Stimulated activated CD8-positive, alpha-beta memory T cell treated with anti-CD3 and anti-CD28 coated beads, Interleukin-12 subunit alpha, Interleukin-12 subunit beta, amount 100 ng/mL, for 1 hour (primary cell): ENCODE results near the gene MTCH1.

Experiments used
- DNase-seq: peaks from one replicate; pipeline ENCODE4 v3.0.0-alpha.2; 2020; ENCODE audit warnings: low read depth

Gene MTCH1

DNA sequence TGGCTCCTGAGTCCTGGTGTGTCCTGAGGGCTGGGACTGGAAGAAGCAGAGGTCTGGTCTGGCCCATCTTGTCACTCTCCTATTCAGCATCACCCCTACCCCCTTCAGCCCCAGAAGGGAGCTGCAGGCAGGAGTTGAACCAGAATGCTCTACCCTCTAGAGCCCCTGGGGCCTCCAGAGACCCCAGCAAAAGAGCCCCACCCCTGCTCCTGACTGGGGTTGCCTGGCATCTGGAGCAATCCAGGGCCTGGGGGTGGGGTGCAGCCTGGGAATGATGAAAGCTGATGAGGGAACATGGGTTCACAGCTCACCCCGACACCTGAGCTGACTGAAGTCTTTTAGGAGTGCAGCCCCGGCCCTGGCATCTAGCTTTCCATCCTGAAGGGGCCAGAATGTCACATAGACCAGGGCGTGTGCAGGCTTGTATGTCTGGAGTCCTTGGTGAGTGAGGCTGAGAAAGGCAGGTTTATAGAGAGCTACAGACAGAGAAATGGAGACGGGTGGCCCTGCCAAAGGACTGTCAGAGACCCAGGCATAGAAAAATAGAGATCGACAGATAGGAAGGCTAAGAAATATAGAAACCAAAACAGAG is 31.7 kb upstream of the MTCH1 start:
- no peak for DNase-seq

GRCh38 chr6:37016995-37017394 is 31.0 kb upstream of the MTCH1 start:
- no peak for DNase-seq

- DNase-seq = no peak
These were observed 29.5 kb upstream of the MTCH1 start for GRCh38 chr6:37015532-37015931.

- no peak for DNase-seq
These were observed 28.7 kb upstream of the MTCH1 start for GRCh38 chr6:37014667-37015066.

GRCh38 chr6:37013516-37014491 is 27.8 kb upstream of the MTCH1 start:
- no peak for DNase-seq

- DNase-seq = no peak
These were observed 25.8 kb upstream of the MTCH1 start for GRCh38 chr6:37011656-37012378.

DNA sequence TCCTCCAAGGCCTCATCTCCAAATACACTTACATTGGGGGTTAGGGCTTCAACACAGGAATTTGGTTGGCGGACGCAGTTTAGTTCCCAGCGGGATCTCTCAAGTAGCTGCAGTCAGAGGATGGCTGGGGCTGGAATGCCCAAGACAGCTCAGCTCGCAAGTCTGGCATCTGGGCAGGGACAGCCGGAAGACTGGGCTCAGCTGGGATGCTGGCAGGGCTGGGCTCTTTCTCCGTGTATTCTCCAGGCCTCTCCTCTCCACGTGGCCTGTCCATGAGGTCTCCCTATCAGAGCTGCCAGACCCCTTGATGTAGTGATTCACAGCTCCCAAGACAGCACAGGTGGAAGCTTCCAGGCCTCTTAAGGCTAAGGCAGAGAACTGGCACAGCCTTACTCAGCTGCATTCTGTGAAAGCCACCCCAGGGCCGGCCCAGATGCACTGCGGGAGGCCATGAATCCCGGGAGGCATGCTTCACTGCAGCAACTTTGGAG is 24.5 kb upstream of the MTCH1 start:
- DNase-seq = no peak

DNA sequence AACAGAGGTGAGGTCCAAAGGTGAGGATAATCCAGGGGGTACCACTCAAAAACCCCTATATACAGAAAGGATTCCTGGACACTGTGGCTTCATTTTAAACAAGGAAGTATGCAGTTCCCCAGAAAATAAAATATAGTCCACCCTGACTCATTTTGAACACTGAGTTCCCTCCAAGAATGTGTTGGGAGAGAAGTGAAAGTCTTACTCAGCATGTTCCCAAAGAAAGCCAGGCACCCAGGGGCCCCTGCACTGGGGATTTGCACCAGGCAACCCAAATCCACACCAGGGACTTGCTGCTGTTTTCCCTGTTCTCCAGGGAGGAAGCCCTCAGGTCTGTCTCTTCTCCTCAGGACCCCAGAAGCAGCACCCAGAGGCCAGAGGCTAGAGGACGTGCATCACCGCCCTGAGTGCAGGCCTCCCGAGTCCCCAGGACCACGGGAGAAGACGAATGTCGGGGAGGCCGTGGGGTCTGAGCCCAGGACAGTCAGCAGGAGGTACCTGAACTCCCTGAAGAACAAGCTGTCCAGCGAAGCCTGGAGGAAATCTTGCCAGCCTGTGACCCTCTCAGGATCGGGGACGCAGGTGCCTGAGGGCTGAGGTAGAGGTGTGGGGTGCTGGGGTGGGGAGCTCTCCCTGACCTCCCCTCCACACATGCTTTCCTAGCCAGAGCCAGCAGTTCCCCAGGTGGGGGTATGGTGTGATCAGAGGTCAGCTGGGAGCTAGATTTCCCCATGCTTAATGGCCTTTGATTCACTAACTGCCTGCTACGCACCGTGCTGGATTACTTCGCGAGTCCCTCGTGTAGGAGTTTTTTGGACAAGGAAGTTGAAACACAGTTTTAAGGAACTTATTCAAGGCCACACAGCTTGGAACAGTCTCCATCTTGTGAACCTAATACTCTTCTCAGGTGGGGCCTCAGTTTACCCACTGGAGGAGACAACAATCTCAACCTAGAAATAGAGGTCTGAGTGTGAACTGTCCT is 22.8 kb upstream of the MTCH1 start:
- no peak for DNase-seq

- no peak for DNase-seq
These were observed 21.5 kb upstream of the MTCH1 start for GRCh38 chr6:37007340-37008043.

DNA sequence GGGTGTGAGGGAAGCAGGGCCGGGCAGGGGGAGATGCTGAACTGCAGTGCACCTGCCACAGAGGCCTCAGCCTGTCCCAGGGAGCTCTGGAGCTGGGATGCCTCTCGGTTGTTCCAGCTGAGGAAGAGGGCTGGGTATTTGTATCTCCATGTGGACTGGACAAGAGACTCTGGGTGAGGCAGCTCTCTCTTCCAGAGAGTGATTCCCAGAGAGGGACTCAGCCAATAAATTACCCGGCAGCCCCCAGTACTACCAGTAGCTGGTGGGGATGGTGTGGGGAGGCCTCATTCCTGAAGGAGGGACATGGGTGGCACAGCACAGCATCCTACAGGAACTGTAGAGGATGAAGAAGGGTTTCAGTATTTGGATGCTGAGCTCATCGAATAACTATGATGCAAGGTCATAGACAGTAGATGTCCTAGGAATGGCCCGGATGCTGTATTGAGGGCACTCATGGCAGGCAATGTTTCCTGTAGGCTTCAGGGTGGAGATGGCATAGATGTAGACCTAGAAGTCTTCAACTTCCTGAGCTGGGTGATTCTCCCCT is 20.9 kb upstream of the MTCH1 start:
- DNase-seq = no peak

DNA sequence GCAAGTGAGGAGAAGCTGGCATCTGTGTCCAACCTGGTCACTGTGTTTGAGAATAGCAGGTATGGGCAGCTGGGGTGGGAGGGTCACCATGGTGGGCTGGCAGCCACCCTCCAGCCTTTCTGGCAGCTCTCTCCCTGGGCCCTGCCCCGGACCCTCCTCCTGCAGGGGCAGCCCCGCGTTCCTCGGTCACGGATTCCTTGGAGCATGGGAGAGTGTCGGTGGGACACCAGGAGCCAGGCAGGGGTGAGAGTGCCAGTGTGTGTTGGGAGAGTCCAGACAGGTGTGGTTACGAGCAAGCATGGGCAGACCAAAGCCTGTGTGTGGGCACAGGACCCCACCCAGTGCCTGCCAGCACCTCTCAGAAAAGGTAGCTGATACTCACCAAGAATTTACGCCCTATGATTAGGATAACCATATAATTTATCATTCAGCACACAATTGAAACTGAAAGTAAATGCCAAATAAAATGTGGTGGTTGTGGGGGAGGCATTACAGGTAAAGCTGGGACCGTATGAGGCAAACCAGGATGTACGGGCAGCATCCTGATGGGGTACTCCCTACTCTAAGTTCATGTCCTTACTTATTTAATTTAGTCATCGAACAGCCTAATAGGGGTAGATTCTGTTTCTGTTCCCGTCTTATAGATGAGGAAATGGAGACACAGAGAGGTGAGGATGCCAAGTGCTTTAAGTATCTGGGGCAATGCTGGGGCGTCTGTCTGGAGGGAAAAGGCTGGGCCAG is 20.0 kb upstream of the MTCH1 start:
- no peak for DNase-seq

- no peak for DNase-seq
These were observed 19.2 kb upstream of the MTCH1 start, which contains the start of gene FGD2 for GRCh38 chr6:37005061-37005810. FGD2 (plus strand) TSS chr6:37005655; CDS start chr6:37005818, 163 bp downstream.

- no peak for DNase-seq
These were observed 18.3 kb upstream of the MTCH1 start for GRCh38 chr6:37004044-37004980.

DNA sequence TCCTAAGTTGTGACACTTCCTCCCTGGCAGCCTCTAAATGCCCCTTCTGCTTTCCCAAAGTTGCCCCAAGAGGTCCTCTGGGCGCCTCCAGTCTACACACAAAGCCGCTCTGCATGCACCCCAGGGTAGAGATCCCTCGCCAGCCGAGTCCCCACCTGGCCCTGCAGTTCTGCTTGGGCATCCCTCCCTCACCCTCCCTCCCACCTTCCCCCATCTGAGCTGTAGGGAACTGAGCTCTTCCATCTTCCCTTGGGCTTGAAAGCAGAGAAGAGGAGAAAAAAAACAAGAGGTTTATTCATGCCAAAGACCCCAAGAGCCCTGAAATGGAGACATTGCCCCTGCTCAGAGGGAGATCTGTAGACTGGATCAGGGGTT is 13.7 kb upstream of the MTCH1 start:
- DNase-seq = no peak

GRCh38 chr6:36999061-36999750 is 13.2 kb upstream of the MTCH1 start:
- no peak for DNase-seq

DNA sequence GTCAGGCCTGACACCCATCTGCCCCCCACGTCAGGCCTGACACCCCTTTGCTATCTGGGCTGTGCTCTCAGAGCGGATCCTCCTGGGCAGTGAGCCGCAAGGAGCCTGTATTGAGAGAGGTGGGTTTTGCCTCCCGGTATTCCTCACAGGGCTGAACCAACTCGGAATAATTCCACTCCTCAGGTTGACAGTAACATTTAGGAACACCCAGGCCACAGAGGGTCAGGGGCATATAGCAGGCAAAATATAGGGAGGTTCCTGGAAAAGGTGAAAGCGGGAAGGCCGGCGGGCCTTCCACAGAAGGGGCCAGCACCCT is 12.7 kb upstream of the MTCH1 start:
- no peak for DNase-seq
